DMS114 treated with DMSO at 0.1 percent for 48 hours (cell line): ENCODE results near the gene ADGRF1.
"Not testable (repeated sequence)": the region's sequence is repeated elsewhere in the genome, so short reads cannot be mapped to it uniquely, and the experiment has no call there.

Source experiments
- DNase-seq: peaks from one replicate; lab custom pipeline; 2025; ENCODE audit not compliant: unreplicated experiment; lab: John Stamatoyannopoulos, UW

The ADGRF1 gene

DNA sequence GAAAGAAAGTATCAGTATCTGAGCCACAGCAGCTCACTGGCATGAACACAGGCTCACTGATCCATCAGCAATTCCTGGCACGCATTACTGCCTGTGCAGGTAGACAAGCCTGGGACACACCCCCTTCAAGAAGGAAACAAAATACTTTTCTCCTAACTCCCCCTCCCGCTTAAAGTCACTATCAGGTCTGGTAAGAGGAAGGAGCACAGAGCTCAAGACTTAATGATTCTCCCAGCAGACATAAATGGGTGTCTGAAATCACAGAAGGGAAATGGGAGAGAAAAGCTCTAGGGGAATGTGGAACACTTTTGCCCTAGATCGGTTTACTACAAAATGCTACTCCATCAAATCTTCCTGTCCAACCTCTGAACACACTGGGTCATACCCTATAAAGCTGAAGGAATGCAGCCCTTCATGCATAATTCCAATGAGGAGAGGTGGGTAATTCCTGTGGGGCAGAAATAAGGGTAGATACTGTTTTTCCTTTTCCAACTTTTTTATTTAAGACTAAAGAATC, at the start of gene ADGRF1:
ADGRF1 (minus strand) TSS at position 58 of the 517 bp plus-strand sequence. CDS start 13,271 bp downstream, outside the sequence.
- no peak for DNase-seq

DNA sequence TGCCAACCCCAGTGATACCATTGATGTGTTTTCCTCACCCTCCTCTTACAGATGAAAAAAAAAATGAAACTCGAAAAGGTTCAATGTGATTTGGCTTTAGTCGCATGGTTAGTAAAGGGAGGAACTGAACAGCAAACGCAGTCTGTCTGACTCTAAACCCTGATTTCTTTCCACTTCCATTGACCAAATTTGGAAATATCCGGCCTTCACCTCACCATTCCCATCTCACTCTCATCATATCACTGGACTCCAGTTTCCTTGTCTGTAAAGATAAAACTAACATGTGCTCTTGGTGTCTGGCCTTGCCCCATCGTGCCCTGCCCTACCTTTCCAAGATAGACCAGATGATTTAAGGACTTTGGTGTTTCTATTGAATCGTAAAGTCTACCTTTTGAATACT, 48.7 kb upstream of the ADGRF1 start:
- DNase-seq, result no peak

DNA sequence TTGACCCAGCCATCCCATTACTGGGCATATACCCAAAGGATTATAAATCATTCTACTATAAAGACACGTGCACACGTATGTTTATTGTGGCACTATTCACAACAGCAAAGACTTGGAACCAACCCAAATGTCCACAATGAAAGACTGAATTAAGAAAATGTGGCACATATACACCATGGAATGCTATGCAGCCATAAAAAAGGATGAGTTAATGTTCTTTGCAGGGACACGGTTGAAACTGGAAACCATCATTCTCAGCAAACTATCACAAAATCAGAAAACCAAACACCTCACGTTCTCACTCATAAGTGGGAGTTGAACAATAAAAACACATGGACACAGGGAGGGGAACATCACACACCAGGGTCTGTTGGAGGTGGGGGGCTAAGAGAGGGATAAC, 47.3 kb upstream of the ADGRF1 start:
- DNase-seq, result not testable (repeated sequence)

DNA sequence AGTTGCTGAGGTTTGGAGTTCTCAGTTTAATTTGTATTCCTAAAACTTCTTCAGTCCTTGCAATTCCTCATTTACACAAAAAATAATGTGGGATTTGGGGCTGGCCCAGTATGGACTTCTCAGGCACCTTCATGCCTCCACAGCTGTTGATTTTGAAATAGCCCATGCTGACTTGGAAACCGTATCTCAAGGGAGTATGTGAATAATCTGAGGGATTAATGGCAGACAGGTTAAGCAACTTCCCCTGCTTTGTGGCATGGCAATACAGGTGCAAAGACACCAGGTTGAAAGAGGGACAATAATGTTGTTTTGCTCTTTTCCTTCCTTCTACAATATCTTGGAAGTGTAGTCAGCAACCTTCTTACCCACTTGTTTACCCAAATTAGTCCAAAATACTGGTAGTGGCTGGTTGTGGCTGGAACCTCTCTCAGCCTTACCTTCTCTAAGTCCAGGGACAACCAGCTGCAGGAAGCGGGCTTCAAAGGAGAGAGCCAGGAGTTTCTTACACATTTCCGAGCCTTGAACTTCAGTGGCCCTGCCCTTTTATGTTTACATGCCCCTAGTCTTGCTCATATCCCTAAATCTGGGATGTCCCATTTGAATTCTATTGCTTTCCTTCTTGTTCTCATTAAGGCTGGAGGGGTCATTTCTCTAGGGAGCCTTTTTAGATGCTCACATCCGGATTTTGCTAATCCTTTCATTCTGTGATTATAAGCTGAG, 44.1 kb upstream of the ADGRF1 start:
- no peak for DNase-seq

DNA sequence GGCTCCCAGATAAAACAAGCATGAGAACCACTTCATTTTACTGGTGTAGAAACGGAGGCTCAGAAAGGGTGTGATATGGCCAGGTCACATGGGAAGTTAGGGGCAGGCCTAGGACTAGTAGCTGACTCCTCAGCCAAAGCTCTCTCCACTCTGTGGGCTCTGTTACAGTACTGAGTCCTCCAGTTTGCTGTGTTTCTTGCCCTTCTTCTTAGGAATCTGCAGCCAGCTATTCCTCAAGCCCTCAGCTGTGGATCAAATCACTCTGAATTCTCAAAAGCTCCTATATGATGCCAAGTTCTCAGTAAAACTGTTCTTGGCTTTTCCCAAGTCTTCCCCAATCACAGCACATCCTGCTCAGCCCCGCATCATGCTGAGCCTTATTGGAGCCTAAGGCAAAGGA, 42.5 kb upstream of the ADGRF1 start:
- no peak for DNase-seq

DNA sequence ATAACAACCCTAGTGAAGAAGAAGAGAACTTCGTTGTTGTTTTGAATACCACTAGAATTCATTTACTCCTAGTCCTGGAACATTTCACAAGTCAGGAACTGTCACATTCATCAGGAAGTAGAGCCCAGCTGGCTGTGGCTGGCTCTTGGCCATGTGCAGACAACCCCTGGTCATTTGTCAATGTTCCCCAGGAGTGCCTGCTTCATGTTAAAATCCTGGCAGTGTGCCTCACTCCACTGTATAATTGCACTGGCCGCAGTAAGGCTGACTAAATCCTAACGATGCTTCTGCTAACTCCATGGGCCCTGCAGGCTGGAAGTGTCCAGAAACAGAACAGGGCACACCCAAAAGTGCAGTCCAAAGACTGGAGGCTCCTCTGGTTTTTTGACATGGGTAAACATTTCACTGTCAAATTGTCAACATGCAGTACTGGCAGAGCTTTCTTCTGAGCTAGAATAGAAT, 41.5 kb upstream of the ADGRF1 start:
- DNase-seq, result no peak

DNA sequence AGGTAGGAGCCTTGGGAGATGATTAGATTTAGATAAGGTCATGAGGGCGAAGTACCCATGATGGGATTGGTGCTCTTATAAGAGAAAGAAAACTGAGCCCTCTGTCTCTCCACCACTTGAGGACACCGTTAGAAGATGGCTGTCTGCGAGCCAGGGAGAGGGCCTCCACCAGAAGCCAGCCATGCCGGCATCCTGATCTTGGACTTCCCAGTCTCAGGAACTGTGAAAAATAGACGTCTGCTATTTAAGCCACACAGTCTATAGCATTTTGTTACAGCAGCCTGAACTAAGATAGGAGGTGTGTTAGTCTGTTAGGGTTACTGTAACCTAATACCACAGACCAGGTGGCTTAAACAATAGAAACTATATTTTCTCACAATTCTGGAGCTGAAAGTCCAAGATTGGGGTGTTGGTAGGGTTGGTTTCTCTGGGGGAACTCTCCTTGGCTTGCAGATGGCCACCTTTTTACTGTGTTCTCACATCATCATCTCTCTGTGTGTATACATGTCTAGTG, 38.0 kb upstream of the ADGRF1 start:
- no peak for DNase-seq

DNA sequence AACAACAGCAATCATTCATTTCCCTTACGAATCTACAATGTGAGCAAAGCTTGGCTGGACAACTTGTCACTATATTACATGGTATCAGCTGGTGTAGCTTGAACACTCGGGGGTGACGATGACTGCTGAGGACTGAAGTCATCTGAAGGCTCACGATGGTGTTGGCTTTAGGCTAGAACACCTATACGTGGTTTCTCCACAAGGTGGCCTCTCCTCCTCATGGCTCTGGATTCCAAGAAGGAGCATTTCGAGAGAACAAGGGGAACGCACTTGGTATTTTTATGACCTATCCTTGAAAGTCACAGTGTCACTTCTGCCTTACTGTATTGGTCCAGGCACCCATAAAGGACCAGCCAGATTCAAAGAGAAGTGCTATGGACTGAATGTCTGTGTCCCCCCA, 37.5 kb upstream of the ADGRF1 start:
- DNase-seq, result no peak

DNA sequence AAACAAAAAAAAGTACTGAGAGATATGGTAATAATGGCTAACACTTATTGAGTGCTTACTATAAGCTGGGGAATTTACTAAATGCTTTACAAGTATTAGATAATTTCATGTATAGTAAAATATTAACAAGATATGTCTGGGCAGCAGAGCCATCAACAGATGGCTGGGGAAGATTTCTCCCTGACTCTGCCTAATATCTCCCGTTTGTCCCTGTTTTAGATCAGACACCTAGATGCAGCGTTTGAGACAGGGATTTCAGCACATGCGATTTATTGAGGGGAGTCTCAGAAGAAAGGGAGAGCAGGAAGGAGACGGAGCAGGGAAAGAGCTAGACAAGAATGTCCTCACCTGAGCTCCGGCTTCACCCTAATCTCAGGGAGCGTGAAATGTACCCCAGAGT, 36.9 kb upstream of the ADGRF1 start:
- no peak for DNase-seq

DNA sequence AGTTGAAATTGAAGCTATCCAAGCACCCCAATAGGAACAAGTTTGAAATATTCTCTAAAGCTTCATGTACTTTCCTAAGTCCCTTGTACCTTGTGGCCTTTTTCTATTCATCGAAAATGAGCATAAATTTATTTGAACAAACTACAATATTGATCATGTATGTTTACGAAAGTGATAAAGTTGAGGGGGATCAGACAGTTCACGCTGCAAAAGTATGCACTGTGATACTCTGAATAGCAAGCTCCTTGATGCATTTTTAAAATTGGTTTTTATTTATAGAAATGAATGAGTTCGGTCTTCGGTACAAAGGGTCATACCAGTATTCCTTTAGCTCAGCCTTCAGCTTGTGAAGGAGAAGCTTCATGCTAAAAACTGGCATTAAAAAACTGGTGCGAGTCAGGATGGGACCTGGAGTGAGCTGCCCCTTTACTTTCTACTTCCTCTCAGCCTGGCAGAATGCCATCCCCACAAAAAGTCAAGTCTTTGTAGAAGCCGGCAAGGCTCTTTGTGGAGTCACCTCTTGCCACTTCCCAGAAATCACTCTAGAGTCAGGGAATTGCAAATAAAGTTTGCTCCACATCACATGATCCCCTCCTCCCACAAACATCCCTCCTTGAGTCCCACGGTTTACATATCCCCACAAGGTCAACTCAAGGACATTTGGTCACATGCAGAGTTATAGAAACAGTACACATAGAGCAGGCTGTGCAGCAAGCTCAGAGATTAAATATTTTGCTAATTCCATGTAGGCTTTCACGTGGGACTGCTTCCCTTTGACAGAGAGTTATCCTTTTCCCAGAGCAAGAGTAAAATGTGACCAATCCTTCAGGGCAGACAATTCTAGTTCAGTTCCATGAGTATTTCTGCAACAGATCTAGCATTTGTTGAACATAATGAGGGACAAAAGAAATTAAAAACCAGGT, 34.6 kb upstream of the ADGRF1 start:
- DNase-seq, result no peak

DNA sequence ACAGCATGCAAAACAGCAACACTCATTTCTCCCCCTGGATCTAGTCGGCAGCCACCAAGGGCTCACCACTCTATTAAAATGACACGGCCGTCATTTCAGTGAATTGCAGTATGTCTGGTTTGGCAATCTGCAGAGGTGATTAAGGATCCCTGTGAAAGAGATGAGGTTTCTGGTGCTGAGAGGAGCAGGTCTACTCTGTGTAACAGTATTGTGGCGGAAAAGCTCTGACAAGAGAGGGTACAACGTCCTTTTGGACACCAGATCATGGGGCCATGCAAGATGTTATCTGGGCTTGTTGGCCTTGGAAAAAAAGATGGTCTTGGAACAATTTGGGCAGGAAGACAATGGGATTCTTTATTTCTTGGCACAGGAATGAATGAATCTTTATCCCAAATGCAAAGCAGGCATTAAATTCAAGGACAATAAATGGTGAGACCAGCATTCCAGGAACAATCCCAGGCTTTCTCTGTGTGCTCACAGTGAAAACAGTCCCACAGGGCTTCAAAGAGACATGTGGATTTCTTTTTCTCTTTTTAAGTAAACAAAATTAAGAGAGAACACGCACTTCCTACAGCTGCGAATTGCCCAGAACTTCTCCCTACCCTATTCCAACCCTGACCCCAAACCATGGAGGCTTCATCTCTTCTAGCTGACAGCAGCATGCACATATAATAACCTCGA, 33.7 kb upstream of the ADGRF1 start:
- DNase-seq, result no peak

DNA sequence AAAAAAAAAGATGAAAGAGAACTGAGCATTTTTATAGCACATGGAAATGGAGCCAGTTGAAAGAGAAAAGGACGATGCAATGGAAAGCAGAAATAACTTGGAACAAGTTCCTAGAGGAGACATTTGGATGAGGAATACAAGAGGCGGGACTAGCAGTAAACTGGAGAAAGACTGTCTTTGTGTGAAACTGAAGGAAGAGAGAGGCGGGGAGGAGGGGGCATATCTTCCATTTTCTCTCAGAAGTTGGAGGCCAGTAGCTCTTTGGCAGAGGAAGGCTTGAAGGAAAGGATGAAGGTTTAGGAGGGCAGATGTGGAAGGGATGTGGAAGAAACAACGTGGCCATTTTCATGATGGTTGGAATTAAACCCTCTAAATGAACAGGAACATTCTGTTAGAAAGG, 33.0 kb upstream of the ADGRF1 start:
- DNase-seq, result no peak

DNA sequence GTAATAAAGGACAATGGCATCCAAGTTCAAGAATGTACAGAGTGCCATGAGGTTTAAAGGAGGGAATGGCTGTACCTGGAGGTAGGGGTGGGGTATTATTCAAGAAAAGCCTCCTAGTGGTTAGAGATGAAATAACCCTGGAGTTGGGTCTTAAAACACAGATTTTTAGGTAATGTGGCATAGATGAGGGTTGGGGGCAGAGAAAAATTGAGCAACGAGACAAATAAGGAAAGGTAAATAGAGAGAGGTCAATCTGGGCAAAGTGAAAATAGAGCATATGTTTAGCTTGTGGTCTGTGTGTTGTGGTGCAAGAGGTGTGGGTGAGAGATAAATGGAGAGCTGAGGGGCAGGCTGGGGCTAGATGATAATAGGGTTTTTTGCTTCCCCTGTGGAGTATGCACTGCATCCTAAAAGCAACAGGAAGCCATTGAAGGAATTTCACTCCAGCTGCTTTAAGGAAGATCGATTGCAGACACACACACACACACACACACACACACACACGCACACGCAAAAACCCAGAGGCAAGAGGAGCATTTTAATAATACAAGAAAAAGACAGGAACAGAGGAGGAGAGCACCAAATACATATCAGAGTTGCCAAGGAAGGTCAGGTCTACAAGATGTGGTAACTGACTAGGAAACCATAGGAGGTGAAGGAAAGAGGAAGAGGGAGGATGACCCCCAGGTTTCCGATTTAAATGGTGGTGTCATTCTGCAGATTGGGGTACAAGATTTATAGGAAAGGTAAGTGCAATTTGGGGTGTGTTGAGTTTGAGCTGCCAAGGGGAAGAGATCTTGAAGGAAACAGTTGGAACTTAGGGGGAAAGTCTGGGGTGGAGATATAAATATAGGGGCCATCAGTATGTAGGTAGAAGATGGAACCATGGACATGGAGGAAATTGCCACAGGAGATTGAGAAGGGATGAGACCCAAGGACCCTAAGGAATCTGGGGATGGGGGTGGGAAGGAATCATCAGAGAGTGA, 31.3 kb upstream of the ADGRF1 start:
- no peak for DNase-seq

DNA sequence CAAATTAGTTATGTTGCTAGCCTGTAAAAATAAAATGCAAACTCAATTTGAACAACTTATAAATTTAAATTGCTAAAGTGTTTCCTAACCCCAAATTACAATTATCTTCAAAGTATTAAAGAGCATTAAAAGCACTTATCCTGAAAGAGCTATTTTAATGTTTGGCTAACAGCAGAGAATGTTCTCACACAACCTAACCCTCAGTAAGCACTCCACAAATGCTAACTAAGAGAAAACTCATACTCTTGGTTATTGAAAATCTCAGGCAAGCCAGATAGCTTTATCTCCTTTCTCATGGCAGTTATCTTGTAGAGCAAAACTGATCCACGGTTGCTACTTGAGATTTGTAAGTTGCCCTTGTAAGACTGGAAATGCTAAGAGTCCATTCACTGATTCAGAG, 30.5 kb upstream of the ADGRF1 start:
- no peak for DNase-seq

DNA sequence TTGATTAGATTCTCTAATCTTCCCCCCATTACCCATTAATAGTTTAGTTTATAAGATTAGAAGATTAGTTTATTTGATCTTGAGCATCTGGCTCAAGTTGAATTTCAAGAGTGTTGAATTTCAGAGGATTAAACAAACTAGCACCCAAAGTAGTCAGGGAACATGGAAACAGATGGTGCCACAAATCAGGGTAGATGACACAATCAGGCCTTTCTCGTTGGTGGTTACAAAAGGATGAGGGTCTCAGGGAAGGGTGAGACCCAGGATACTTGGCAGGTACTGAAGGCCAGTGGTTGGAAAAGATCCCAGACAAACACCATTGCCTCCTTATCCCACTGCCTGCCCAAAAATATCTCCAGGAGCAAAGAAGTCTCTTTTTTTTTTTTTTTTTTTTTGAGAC, 29.5 kb upstream of the ADGRF1 start:
- DNase-seq, result no peak

DNA sequence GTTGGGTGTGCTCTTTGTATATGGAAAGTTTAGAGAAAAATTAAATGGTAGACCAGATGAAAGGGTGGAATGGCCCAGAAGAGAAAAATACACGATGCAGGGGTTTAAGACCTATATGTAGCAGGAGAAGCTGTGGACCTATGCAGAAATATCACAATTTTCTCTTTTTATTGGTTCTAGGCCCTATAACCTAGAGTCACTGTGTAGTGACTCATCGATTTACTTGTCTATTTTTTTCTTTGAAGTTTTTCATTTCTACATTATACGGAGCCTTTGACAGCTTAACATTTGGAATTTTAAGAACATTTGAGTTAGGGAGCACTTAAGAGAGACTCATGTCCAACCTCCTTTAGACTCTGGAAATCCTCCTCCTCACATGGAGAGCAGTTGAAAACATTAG, 28.3 kb upstream of the ADGRF1 start:
- no peak for DNase-seq

DNA sequence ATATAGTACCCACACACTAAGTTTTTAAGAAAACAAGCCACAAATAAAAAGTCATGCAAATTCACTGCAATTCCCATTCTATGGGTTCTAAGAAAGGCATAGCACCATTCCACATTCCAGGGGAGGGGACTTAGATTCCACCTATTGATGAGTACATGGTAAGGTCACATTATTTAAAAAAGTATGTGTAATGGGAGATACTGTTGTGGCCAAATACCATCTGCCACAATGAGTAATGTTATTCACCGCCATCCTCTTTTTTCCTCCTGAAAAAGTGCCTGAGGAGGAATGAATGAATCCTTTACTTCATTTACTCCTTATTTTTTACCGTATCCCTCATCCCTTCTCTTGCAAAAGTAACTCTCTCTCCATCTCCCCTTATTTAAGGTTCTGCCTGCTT, 27.0 kb upstream of the ADGRF1 start:
- DNase-seq, result no peak

DNA sequence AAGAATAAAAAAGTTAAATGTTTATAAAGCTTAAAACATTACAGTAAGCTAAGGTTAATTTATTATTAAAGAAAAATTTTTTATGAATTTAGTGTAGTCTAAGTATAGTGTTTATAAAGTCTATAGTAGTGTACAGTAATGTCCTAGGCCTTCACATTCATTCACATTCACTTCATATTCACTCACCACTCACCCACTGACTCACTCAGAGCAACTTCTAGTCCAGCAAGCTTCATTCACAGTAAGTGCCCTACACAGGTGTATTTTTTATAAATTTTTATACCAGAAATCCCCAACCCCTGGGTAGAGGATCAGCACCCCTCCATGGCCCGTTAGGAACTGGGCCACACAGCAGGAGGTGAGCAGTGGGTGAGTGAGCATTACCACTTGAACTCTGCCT, 24.3 kb upstream of the ADGRF1 start:
- no peak for DNase-seq

DNA sequence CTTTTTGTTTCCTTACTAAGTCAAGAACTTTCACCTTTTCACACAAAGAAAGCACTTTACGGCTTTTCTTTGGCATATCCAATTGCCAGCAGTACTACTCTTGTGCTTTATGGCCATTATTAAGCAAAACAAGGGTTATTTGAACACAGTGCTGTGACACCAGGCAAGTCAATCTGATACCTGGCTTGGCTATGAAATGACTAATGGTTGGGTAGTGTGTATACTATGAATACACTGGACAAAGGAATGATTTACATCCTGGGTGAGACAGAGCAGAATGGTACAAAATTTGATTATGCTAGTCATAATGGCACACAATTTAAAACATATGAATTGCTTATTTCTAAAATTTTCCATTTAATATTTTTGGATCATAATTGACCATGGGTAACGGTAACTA, 22.1 kb upstream of the ADGRF1 start:
- no peak for DNase-seq

DNA sequence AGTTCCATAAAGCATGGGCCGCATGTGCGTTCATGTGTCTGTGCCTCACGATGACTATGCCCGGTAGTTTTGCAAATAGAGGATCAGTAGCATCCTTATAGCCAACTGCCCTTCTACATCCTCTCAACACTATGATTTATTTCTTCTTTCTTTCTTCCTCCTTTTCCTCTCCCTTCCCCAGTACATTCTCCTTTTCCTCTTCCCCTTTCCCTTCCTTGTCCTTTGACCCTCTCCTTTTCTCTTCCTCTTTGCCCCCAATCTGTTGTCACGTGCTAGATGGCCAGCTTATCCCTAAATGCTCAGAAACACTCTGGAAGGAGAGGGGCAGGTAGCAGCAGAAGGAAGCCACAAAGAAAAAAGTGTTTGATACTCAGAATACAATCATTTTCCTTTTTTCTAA, 20.2 kb upstream of the ADGRF1 start:
- no peak for DNase-seq
